NCI-H128 (cell line): ENCODE results near the gene SEPTIN3.

Source experiments
- DNase-seq: peaks from one replicate; lab custom pipeline; 2025; ENCODE audit not compliant: unreplicated experiment; lab: John Stamatoyannopoulos, UW

SEPTIN3 gene

GRCh38 chr22:42013385-42013784 lies 44.1 kb downstream of the SEPTIN3 start:
- DNase-seq = no peak

DNA sequence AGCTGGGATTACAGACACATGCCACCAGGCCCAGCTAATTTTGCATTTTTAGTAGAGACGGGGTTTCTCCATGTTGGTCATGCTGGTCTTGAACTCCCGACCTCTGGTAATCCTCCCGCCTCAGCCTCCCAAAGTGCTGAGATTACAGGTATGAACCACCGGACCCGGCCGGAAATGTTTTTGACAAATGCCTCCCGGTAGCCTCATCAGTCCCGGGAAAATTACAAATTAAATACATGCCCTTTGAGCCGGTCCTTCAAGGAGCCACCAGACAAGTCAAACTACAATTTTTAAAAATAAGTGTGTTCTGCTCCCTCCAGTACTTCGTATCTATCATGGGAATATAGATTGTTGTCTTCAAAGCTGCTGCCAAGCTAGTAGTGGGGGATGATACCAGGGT lies 46.9 kb downstream of the SEPTIN3 start:
- no peak for DNase-seq

DNA sequence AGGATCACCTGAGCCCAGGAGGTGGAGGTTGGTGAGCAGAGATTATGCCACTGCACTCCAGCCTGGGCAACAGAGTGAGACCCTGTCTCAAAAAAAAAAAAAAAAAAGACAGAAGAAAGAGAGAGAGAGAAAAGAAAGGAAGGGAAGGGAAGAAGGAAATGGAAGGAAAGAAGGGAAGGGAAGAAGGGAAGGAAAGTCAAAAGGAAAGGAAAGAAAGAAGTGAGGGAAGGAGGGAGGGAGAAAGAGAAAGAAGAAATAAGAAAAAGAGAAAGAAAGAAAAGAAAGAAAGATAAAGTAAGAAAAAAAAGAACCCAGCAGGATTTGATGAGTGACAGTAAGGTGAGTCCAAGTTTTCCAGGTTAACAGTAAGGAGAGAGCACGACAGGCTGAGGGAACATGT lies 49.0 kb downstream of the SEPTIN3 start:
- no peak for DNase-seq
